GM19467 (cell line): ENCODE results near the gene TLK2.

ENCODE experiments used
- ATAC-seq: cut with Tn5 transposase; IDR thresholded peaks from one replicate; pipeline ENCODE4 v1.9.1; 2021; ENCODE audit warnings: mild to moderate bottlenecking, moderate library complexity; ENCODE audit not compliant: unreplicated experiment

Gene TLK2

DNA sequence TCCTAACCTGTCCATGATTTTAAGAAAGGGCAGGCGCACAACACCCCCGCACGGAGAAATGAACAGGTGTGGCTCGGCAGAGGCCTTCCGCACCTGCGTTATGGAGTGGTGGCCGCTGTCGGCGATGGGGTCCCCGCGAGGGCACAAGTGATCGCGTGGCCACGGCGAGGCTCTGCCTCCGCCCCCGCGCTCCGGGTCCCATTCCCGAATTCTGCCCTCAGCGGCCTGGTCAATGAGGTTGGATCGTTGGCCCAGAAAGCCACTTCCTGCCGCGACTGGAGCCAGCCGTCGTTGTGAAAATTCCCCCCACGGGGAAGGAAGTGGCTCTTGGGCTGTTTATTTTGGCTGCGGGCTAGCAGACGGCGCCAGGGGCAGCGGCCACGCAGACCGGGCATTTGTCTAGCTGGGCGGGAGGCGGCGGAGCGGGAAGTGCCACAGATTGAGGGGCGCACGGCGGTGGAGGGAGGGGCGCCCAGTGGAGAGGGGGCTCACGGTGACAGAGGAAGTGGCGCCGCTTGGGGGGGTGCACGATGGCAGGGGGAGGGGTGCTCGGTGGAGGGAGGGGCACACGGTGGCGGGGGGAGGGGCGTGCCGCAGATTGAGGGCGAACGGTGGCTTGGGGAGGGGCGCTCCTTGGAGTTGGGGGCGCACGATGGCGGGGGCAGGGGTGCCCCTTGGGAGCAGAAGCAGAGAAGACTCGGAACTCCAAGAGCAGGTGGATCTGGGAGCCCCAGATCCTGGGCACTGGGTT, 173.8 kb downstream of the TLK2 start:
- no peak for ATAC-seq

DNA sequence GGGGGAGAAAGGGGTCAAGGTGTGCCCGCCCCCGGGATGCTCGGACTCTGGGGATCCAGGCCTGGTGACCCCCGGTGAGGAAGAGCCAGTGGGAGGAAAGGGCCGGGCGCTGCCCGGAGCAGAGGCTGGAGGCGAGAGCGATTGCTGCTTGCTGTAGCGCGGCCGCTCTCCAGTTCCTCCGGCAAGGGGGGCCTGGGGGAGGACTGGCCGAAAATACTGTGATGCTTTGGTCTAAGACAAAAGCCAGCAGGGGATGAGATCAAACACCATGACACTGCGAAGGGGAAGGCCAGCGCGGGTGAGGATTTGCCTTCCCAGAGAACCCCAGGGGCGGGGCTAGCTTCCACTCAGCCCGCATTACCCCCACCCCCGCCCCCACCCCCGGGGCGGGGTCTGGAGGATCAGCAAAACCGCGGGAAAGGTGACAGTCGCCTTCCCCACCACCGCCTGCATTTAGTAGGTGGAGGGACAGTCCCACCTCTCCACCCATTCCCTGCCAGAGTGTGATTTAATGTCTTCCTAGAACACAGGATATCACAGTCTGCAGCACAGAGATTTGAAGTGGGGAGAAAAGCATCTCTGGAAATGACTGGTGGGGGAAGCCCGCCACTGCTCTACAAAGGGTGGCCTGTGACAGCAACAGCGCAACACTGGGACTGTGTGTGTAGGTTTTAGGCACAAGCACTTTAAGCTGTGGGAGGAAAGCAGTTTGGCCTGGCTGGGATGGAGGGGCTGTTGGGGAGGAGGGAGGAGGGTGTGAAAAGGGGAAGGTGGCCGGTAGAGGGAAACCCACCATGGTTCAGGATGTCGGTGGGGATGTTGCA, 174.6 kb downstream of the TLK2 start:
- peak; percentile 56 for ATAC-seq

DNA sequence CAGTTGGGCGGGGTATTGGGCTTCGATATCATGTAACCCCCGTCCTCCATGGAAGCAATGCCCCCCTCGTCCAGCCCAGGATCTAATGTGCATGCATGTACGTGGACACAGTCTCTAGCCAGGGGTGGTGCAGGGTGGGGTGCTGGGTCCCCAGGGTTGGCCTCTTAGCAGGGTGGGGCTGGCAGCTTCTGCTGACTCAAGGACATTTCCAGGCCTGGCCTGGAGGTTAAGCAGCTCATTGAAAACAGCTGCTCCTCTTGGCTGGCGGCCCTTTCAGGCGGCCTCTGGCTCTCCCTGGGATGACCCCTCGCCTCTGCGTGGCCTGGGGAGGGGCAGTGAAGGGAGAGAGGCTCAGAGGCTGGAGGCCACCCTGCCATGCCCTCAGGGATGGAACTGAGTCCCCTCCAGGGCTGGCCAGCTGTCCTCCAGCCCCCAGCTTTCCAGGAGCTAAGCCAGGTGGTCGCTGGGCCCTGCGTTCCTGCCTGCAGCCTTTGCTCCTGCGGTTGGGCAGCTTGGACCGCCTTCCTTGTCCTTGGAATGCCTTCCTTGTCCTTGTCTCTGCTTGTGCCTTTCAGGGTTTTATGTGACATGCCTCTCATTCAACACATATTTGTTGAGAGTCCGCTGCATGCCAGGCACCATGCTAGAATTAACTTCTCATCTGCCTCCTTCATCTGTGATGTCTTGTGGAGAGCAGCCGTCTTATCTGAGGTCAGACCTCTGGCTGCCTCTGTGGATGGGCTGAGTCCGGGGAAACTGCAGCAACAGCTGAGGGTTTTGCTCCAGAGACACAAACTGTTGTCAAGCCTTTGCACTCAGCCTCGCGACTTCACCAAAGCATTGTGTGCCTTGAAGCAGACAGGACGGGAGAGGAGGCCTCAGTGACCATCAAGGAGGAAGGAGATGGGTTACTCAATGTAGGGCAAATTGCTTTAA, 175.5 kb downstream of the TLK2 start:
- ATAC-seq: no peak

DNA sequence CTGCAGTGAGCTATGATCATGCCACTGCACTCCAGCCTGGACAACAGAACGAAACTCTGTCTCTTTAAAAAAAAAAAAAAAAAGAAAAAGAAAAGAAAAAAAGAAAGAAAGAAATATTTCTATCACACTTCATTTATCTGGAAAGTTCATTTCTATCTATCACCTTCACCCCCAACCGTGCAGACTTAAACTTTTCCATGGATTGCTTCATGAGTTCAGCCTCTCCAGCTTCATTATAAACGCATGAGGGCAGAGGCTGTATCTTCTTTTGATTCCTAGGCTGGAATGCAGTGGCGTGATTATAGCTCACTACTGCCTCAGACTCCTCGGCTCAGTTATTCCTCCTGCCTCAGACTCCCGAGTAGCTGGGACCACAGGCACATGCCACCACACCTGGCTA, 177.0 kb downstream of the TLK2 start:
- no peak for ATAC-seq

DNA sequence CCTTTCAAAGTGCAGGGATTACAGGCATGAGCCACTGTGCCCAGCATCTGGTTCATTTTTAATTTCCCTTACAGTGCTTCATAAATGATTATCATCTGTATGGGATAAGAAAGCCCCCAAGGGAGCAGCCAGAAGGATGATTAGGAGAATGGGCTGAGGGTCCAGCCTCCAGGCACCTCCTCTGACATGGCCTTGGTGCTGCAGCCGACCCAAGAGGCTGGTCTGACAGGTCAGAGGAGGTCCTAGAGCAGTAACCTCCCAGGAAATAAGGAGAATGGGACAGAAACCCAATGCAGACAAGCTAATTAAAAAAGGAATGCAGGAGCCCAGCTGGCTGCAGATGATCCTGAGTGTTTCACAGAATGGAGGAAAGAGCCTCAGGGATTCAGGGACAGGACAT, 177.8 kb downstream of the TLK2 start:
- ATAC-seq: no peak

DNA sequence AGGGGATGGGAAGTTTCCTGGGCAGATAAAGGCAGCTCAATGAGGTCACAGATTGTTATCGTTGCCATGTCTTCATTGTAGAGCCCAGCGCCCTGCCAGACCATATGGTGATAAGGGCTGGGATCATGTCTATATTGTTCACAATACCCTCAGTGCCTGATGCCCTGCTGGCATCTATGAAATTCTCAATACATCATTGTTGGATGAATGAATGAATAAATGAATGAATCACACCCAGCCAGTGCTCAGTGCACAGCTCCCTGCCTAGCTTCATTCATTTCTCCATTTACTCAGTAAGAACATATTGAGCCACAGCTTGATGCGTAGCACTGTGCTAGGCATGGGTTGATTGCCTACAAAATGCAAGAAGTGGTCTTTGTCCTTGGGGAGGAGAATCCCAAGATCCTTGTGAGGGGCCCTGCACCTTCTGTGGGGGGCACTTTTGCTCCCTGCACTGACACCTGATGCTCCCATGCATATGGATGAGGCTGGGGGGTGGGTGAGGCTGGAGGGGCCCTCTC, 178.6 kb downstream of the TLK2 start:
- no peak for ATAC-seq

DNA sequence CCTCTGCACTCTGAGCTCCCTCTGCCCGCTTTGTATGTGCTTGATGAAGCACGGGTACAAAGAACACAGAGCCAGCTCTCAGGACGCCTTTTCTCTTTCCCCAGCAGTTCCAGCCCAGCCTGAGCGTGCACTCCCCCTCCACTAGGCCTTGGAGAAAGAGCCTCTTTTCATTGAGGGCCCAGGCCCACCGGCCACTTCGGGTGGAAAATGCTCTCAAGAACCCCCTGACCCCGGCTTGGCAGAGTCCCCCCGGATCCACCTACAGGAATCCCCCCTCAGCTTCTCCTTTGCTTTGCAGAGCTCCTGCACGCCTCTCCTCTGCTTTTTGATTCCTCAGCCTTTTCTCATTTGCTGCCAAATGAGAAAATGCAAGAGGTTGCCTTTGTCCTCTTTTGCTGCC, 179.1 kb downstream of the TLK2 start:
- ATAC-seq: no peak

DNA sequence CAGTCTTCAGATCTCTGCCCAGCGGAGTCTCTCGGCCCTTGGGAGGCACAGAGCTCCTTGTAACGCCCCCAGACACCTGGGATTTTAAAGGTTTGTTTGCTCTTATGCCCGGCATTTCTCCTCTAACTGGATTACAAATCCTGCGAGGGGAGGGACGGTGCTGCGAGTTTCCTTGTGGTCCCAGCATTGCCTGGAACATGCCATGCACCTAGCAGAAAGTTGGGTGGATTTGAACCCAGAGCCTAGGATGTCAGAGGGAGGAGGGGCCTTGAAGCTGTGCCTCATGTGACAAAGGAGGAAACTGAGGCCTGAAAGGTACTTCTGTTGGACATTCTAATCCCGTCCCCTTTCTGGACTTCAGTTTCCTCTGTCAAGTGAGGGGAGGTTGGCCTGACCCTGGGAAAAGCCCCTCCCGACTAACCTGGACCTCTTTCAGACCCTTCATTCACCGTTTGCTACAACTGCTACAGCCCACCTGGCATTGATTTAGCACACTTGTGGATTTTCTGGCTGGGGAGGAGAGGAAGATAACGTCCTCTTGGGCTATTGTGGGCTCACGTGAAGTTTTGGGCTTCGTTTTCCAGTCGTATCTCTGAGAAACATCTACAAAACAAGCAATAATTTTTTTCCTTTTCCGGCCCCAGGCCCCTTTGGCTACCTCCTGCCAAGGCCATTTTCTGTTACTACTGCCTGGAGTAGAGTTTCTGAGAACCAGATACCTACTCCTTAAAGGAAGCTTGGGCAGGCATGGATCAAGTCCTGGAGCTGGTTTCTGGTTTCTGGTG, 179.7 kb downstream of the TLK2 start:
- no peak for ATAC-seq

DNA sequence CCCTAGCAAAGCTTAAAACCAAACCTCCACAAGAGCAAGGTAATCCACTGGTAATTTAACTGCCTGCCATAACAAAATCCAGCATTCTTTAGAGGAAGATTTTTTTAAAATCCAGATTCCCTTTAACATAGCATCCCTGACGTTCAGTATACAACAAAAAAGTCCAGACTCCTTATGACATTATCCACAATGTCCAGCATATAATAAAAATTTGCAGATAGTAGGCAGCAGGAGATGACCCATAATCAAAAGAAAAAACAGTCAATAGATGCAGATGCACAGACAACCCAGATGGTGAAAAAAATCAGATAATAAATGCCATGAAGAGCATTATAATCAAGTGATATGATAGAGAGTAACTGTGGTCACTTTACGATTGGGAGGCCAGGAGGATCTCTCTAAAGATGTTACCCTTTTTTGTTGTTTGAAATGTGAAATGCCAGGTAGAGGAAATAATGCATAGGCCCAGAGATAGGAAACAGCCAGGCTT, 182.0 kb downstream of the TLK2 start:
- no peak for ATAC-seq

DNA sequence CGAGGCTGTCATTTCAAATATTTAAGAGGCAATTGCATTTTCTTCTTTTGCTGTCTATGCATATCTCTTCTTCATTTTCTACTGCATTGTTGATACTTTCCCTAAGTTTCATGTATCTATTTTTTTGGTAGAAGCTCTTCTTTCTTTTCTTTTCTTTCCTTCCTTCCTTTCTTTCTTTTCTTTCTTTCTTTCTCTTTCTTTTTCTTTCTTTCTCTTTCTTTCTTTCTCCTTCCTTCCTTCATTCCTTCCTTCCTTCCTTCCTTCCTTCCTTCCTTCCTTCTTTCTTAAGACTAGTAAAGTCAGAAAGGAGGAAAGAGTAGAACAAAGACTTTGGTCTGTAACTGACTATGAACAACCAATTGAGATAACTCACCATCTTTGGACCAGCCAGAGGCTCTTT, 182.7 kb downstream of the TLK2 start:
- ATAC-seq: no peak

DNA sequence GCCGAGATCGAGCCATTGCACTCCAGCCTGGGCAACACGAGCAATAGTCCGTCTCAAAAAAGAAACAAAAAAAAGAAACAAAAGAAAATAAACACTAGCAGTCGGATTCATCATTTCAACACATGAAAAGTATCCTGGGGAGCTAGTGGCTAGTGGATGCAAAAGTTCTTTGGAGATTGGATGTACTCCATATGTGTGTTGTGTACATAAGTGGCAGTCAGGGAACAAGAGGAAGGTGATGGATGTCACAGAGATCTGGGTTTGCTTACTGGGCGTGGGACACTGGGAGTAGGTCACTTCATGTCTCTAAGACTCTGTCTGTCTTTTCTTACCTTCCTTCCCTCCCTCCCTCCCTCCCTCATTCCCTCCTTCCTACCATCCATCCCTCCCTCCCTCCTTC, 184.2 kb downstream of the TLK2 start:
- ATAC-seq: no peak
